ENCODE results near the gene SRL. TPM values are rescaled to one million over a fixed set of nuclear protein-coding genes. Genes with fewer than 3 reads are reported as not detected.
A peak's percentile ranks its signal among the peaks of the same experiment; 100 is the strongest.

SRL gene
- polyA plus RNA-seq, 1 donor from 2014 or later, result not detected

DNA sequence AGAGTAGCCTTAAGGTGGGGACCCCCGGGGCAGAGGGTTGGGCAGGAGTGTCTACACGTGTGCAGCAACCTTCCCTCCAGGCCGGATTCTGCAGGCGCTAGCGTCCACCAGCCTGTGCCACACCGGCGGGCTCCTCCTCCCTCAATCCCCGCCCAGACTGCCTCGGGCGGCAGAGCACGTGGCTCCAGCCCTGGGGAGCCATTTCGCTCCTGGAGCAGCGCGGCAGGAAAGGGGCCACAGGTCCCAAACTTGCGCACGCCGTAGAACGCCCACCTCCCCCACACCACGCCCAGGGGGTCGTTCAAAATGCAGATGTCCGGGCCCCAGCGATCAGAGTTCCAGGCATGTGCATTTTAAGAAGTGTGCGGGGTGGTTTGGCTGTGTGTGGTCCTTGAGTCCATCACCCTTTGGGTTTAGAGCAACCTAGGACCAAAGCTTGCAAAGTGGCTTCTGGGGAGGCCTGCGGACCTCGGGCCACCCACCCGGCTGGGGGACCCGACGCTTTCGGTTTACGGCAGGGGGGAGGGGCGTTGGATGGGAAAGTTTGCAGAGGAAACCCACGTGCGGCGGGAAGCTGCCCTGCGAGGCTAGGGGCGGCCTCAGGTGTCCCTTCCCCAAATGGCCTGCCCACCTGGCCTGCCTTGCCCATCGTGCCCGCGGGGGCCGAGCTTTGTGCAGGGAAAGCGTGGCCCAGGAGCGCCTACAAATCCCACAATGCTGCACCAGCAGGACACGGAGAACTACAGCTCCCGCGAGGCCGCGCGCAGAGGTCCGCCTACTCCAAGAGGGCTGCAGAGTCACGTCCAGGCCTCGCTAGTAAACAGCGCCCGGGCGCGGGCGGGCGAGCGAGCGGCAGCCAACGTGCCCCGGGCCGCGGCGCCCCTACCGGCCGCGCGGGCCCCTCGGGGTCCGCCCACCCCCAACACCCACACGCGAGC is 29.6 kb upstream of the SRL start:
- H3K79me2 ChIP-seq (replicated peaks; ENCODE audit: insufficient read depth, low read length), result peaks cover 16% of the 10 kb centered on the region
- H2AFZ ChIP-seq (ENCODE audit: low read depth, low read length), result peak overlapping the region; percentile 15
- no peaks in the 10 kb centered on the region for H3K9me3 ChIP-seq (ENCODE audit: low read length)
- peak overlapping the region; percentile 94 for H3K9ac ChIP-seq (ENCODE audit: low read length)
- H3K9me2 ChIP-seq (ENCODE audit: insufficient read depth, low read length), result no peaks in the 10 kb centered on the region
- H3K4me3 ChIP-seq (ENCODE audit: low read length), result peak overlapping the region; percentile 97
- H3K36me3 ChIP-seq (ENCODE audit: insufficient read depth, low read length), result no peaks in the 10 kb centered on the region
- H3K27me3 ChIP-seq (ENCODE audit: insufficient read depth, low read depth, low read length), result no peaks in the 10 kb centered on the region
- H4K20me1 ChIP-seq (ENCODE audit: insufficient read depth), result no peaks in the 10 kb centered on the region
- peak; percentile 21 for TF ChIP-seq RAD21 (conservative IDR thresholded peaks at IDR 0.05)
- TF ChIP-seq SMC3 (conservative IDR thresholded peaks at IDR 0.05; ENCODE audit: poor library complexity), result no peak
- TF ChIP-seq POLR2AphosphoS5 (IDR thresholded peaks at IDR 0.05), result peak; percentile 59
- TF ChIP-seq, protein P1, sequence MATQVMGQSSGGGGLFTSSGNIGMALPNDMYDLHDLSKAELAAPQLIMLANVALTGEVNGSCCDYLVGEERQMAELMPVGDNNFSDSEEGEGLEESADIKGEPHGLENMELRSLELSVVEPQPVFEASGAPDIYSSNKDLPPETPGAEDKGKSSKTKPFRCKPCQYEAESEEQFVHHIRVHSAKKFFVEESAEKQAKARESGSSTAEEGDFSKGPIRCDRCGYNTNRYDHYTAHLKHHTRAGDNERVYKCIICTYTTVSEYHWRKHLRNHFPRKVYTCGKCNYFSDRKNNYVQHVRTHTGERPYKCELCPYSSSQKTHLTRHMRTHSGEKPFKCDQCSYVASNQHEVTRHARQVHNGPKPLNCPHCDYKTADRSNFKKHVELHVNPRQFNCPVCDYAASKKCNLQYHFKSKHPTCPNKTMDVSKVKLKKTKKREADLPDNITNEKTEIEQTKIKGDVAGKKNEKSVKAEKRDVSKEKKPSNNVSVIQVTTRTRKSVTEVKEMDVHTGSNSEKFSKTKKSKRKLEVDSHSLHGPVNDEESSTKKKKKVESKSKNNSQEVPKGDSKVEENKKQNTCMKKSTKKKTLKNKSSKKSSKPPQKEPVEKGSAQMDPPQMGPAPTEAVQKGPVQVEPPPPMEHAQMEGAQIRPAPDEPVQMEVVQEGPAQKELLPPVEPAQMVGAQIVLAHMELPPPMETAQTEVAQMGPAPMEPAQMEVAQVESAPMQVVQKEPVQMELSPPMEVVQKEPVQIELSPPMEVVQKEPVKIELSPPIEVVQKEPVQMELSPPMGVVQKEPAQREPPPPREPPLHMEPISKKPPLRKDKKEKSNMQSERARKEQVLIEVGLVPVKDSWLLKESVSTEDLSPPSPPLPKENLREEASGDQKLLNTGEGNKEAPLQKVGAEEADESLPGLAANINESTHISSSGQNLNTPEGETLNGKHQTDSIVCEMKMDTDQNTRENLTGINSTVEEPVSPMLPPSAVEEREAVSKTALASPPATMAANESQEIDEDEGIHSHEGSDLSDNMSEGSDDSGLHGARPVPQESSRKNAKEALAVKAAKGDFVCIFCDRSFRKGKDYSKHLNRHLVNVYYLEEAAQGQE (IDR thresholded peaks at IDR 0.05; ENCODE audit: borderline replicate concordance), result peak; percentile 55
- no peak for TF ChIP-seq TAF1 (IDR thresholded peaks at IDR 0.05; ENCODE audit: low read depth)
- TF ChIP-seq EZH2 (IDR thresholded peaks at IDR 0.05; ENCODE audit: borderline replicate concordance, insufficient read depth, low read length, poor library complexity, severe bottlenecking), result no peak
- TF ChIP-seq EP300 (conservative IDR thresholded peaks at IDR 0.05; ENCODE audit: poor library complexity, severe bottlenecking), result peak; percentile 11
- TF ChIP-seq MXI1 (conservative IDR thresholded peaks at IDR 0.05; ENCODE audit: poor library complexity, severe bottlenecking), result peak; percentile 74
- TF ChIP-seq, protein P2, sequence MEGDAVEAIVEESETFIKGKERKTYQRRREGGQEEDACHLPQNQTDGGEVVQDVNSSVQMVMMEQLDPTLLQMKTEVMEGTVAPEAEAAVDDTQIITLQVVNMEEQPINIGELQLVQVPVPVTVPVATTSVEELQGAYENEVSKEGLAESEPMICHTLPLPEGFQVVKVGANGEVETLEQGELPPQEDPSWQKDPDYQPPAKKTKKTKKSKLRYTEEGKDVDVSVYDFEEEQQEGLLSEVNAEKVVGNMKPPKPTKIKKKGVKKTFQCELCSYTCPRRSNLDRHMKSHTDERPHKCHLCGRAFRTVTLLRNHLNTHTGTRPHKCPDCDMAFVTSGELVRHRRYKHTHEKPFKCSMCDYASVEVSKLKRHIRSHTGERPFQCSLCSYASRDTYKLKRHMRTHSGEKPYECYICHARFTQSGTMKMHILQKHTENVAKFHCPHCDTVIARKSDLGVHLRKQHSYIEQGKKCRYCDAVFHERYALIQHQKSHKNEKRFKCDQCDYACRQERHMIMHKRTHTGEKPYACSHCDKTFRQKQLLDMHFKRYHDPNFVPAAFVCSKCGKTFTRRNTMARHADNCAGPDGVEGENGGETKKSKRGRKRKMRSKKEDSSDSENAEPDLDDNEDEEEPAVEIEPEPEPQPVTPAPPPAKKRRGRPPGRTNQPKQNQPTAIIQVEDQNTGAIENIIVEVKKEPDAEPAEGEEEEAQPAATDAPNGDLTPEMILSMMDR (IDR thresholded peaks at IDR 0.05; ENCODE audit: poor library complexity, severe bottlenecking), result peak; percentile 43
- peak overlapping the region; percentile 75 for H3K4me2 ChIP-seq (ENCODE audit: low read length)
- H3F3A ChIP-seq (ENCODE audit: insufficient read depth, low read length, poor library complexity, severe bottlenecking), result no peaks in the 10 kb centered on the region
- peak overlapping the region; percentile 92 for H3K27ac ChIP-seq (ENCODE audit: low read length)

DNA sequence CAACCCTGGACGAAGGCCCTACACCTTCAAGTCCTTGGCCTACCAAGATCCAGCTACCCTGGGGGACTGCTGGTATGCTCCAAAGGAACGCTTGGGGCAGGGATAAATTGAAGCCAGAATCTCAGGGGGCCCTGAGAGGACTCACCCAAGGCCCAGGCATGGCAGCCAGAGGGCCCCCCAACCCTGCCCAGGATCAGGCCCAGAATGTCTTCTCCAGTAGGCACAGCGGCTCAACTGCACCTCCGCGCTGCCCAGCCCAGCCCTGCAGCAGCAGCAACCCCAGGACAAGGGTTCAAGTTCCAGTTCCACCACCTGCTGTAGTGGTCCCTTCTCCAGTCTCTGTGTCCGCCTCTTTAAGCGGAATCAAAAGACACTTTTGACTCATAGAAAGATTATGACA is 28.7 kb upstream of the SRL start:
- Histone ChIP-seq H2AFZ (ENCODE audit: low read depth, low read length) (no peak overlapping the region), H3K27me3 (ENCODE audit: insufficient read depth, low read depth, low read length) (no peaks in the 10 kb centered on the region), H3K9me3 (ENCODE audit: low read length) (no peaks in the 10 kb centered on the region), H3K4me3 (ENCODE audit: low read length) (peak overlapping the region; percentile 97), H3K27ac (ENCODE audit: low read length) (no peak overlapping the region), H3K9me2 (ENCODE audit: insufficient read depth, low read length) (no peaks in the 10 kb centered on the region), H3K4me2 (ENCODE audit: low read length) (no peak overlapping the region), H3K36me3 (ENCODE audit: insufficient read depth, low read length) (no peaks in the 10 kb centered on the region), H4K20me1 (ENCODE audit: insufficient read depth) (no peaks in the 10 kb centered on the region), H3K9ac (ENCODE audit: low read length) (no peak overlapping the region), H3K79me2 (replicated peaks; ENCODE audit: insufficient read depth, low read length) (peaks cover 16% of the 10 kb centered on the region), H3F3A (ENCODE audit: insufficient read depth, low read length, poor library complexity, severe bottlenecking) (no peaks in the 10 kb centered on the region)
- TF ChIP-seq EP300 (conservative IDR thresholded peaks at IDR 0.05; ENCODE audit: poor library complexity, severe bottlenecking), result no peak
- TF ChIP-seq, protein P1 (IDR thresholded peaks at IDR 0.05; ENCODE audit: borderline replicate concordance), result no peak
- no peak for TF ChIP-seq SMC3 (conservative IDR thresholded peaks at IDR 0.05; ENCODE audit: poor library complexity)
- TF ChIP-seq EZH2 (IDR thresholded peaks at IDR 0.05; ENCODE audit: borderline replicate concordance, insufficient read depth, low read length, poor library complexity, severe bottlenecking), result no peak
- TF ChIP-seq MXI1 (conservative IDR thresholded peaks at IDR 0.05; ENCODE audit: poor library complexity, severe bottlenecking), result no peak
- TF ChIP-seq POLR2AphosphoS5 (IDR thresholded peaks at IDR 0.05), result no peak
- no peak for TF ChIP-seq TAF1 (IDR thresholded peaks at IDR 0.05; ENCODE audit: low read depth)
- no peak for TF ChIP-seq RAD21 (conservative IDR thresholded peaks at IDR 0.05)
- TF ChIP-seq, protein P2 (IDR thresholded peaks at IDR 0.05; ENCODE audit: poor library complexity, severe bottlenecking), result no peak
